SH-SY5Y (cell line): ENCODE data around the gene HSPB9.

Experiments
- GATA2 ChIP-seq: IDR thresholded peaks from 2 replicates; pipeline ENCODE4 v1.6.1; 2011; ENCODE audit warnings: mild to moderate bottlenecking, low read depth, low read length
- GATA3 ChIP-seq: IDR thresholded peaks from 2 replicates; pipeline ENCODE4 v1.6.1; 2011; ENCODE audit warnings: low read depth, mild to moderate bottlenecking, low read length, moderate library complexity

GRCh38 chr17:42146911-42147607 is 24.5 kb downstream of the HSPB9 start:
- TF ChIP-seq GATA3: no peak
- no peak for TF ChIP-seq GATA2
